Lung (tissue), 12 donors: ENCODE data around the gene IGFALS. TPM values are rescaled to one million over a fixed set of nuclear protein-coding genes. Genes with fewer than 3 reads are reported as not detected.
A peak's percentile ranks its signal among the peaks of the same experiment; 100 is the strongest.

ENCODE experiments used
- ATAC-seq: fragments of 200-7000 bp; cut with Tn5 transposase; one replicate; pipeline ENCODE4 v1.9.1; 2020; ENCODE audit warnings: moderate number of reproducible peaks; ENCODE audit not compliant: insufficient read depth, low FRiP score
- DNase-seq, 3 donors: peaks; one replicate each; pipeline ENCODE4 v3.0.0-alpha.2; 2013 to 2017
- H3K27ac ChIP-seq, 2 donors: one replicate each; pipeline ENCODE4 v1.5.1; 2013; ENCODE audit warnings: mild to moderate bottlenecking in 2 of 2, moderate library complexity in 2 of 2, control low read depth in 1 of 2, inconsistent platforms in 1 of 2, low read depth in 1 of 2, low read length in 1 of 2
- H3K27me3 ChIP-seq, 3 donors: one replicate each; pipeline ENCODE4 v1.5.1; 2013; ENCODE audit warnings: low read length in 2 of 3; ENCODE audit not compliant: control insufficient read depth in 3 of 3, insufficient read depth in 3 of 3
- H3K36me3 ChIP-seq, 4 donors: one replicate each; pipeline ENCODE4 v1.5.1; 2013; ENCODE audit warnings: low read length in 4 of 4, mild to moderate bottlenecking in 1 of 4, moderate library complexity in 1 of 4; ENCODE audit not compliant: control insufficient read depth in 4 of 4, insufficient read depth in 4 of 4
- H3K4me1 ChIP-seq, 5 donors: one replicate each; pipeline ENCODE4 v1.5.1; 2013; ENCODE audit warnings: low read length in 5 of 5, mild to moderate bottlenecking in 2 of 5, moderate library complexity in 1 of 5; ENCODE audit not compliant: control insufficient read depth in 5 of 5, insufficient read depth in 5 of 5
- H3K4me3 ChIP-seq: one replicate; pipeline ENCODE4 v1.5.1; 2013; ENCODE audit warnings: mild to moderate bottlenecking, control low read depth, moderate library complexity
- H3K9ac ChIP-seq, 2 donors: one replicate each; pipeline ENCODE4 v1.5.1; 2013; ENCODE audit warnings: low read length in 2 of 2, control low read depth in 1 of 2; ENCODE audit not compliant: insufficient read depth in 1 of 2
- H3K9me3 ChIP-seq, 4 donors: one replicate each; pipeline ENCODE4 v1.5.1; 2013; ENCODE audit warnings: low read length in 3 of 4, mild to moderate bottlenecking in 1 of 4, moderate library complexity in 1 of 4; ENCODE audit not compliant: control insufficient read depth in 4 of 4, insufficient read depth in 3 of 4
- CTCF ChIP-seq: IDR thresholded peaks from 2 replicates; pipeline ENCODE4 v1.5.1; 2012; ENCODE audit warnings: mild to moderate bottlenecking; ENCODE audit errors: control extremely low read depth, extremely low read depth
- WGBS, 2 donors: extraction: QIAGEN DNeasy Blood & Tissue Kit; methylation state at CpG; one replicate each; pipeline ENCODE4 v1.1.7; 2013; 5-methylcytosine and 5-hydroxymethylcytosine counted together
- polyA plus RNA-seq, 2 donors: library from polyadenylated mRNA; stranded (reverse); fragments of 200-250 nt; gene quantifications; one replicate each; pipeline ENCODE4 v1.2.1, GENCODE V29; 2013
- total RNA-seq, 2 donors: library from RNA; depleted of rRNA in 1 of 2; stranded (reverse); fragments of >200 nt in 1 of 2; gene quantifications; one replicate each; pipeline ENCODE4 v1.2.1, GENCODE V29; 2014 to 2021
- donor health status: control.
- donor health status: control.
- donor health status: Bipolar disorder and iron deficiency.
- donor health status: healthy.
- donor health status: DM: yes; HTN: yes; CAD: no.

Gene IGFALS
- total and polyA plus RNA-seq, 4 donors = 1.2 to 4.4 (median 1.5) TPM

- WGBS, 2 donors = 0% methylated on average over 99 to 102 of the region's 102 CpGs
- no peaks in the 10 kb centered on the region for H3K9me3 ChIP-seq
- H3K36me3 ChIP-seq = peaks cover 0 to 36% (median 8%) of the 10 kb centered on the region in 4 donors
- H3K27me3 ChIP-seq = no peaks in the 10 kb centered on the region
- ATAC-seq (peak; percentile 97), DNase-seq (peak; percentile 100)
- H3K4me3 ChIP-seq = peak within 1 kb of the TSS; percentile 81
- TF ChIP-seq CTCF = no peak
- H3K27ac ChIP-seq = peak within 1 kb of the TSS; percentile 78 to 93
- peak within 1 kb of the TSS in 1 of 2 donors; percentile 70 for H3K9ac ChIP-seq
- H3K4me1 ChIP-seq = peaks cover 0 to 14% (median 6%) of the 10 kb centered on the region in 5 donors
Observed at GRCh38 chr16:1782408-1783264, 10.9 kb downstream of the IGFALS start, which contains the start of the genes NUBP2 and SPSB3. NUBP2 (plus strand) TSS chr16:1782960; CDS start chr16:1783021, 61 bp downstream. SPSB3 (minus strand) TSS chr16:1782571; CDS start chr16:1781483, 1,088 bp downstream.

- Histone ChIP-seq H3K9me3 (no peaks in the 10 kb centered on the region), H3K4me3 (peak overlapping the region; percentile 81)
Observed at GRCh38 chr16:1781758-1782407, 11.6 kb downstream of the IGFALS start.

GRCh38 chr16:1781254-1781653 lies 12.3 kb downstream of the IGFALS start:
- peaks cover 0 to 14% (median 6%) of the 10 kb centered on the region in 5 donors for H3K4me1 ChIP-seq
- peak overlapping the region in 1 of 2 donors; percentile 78 for H3K27ac ChIP-seq
- WGBS, 2 donors = 63 to 79% methylated on average over 20 of the region's 20 CpGs
- DNase-seq (no peak), ATAC-seq (no peak)
- H3K4me3 ChIP-seq = peak overlapping the region; percentile 81
- no peak overlapping the region for H3K9ac ChIP-seq
- H3K27me3 ChIP-seq = no peaks in the 10 kb centered on the region
- H3K36me3 ChIP-seq = peaks cover 4 to 37% (median 13%) of the 10 kb centered on the region in 4 donors
- no peak for TF ChIP-seq CTCF
- no peaks in the 10 kb centered on the region for H3K9me3 ChIP-seq

More at GRCh38 chr16:1781758-1782407, 11.6 kb downstream of the IGFALS start:
- Histone ChIP-seq H3K27me3 (no peaks in the 10 kb centered on the region), H3K27ac (peak overlapping the region; percentile 78 to 93), H3K36me3 (peaks cover 0 to 36% (median 11%) of the 10 kb centered on the region in 4 donors), H3K4me1 (peaks cover 0 to 14% (median 6%) of the 10 kb centered on the region in 5 donors), H3K9ac (no peak overlapping the region)
- DNase-seq (no peak), ATAC-seq (peak; percentile 6)
- TF ChIP-seq CTCF = no peak
- WGBS, 2 donors = 0 to 1% methylated on average over 56 to 70 of the region's 70 CpGs
